Central memory CD4-positive, alpha-beta T cell (primary cell): ENCODE data around the gene GGT7.
"Not testable (repeated sequence)": the region's sequence is repeated elsewhere in the genome, so short reads cannot be mapped to it uniquely, and the experiment has no call there.

Experiments
- DNase-seq: peaks from one replicate; pipeline ENCODE4 v3.0.0; 2022
- total RNA-seq, 3 experiments: gene quantifications; one replicate each; lab custom pipeline; 2026; lab: John Stamatoyannopoulos, UW

Gene GGT7
- total RNA-seq: 9.0 to 39.4 (median 22.0) reads per million in 3 experiments

GRCh38 chr20:34872622-34873224 lies at the start of gene GGT7:
TSS of gene GGT7 (minus strand) at chr20:34872856. CDS start at chr20:34872815, 41 bp downstream.
- peak; percentile 81 for DNase-seq

GRCh38 chr20:34921436-34921835 lies 48.8 kb upstream of the GGT7 start:
- no peak for DNase-seq

- no peak for DNase-seq
Measured at GRCh38 chr20:34920055-34920454, 47.4 kb upstream of the GGT7 start.

GRCh38 chr20:34916774-34917354 lies 44.2 kb upstream of the GGT7 start:
- no peak for DNase-seq

GRCh38 chr20:34915749-34916455 lies 43.2 kb upstream of the GGT7 start:
- no peak for DNase-seq

GRCh38 chr20:34915131-34915530 lies 42.5 kb upstream of the GGT7 start:
- DNase-seq: no peak

- DNase-seq: no peak
Measured at GRCh38 chr20:34907616-34908469, 35.2 kb upstream of the GGT7 start.

GRCh38 chr20:34904202-34904621 lies 31.6 kb upstream of the GGT7 start:
- no peak for DNase-seq

- not testable (repeated sequence) for DNase-seq
Measured at GRCh38 chr20:34898731-34899130, 26.1 kb upstream of the GGT7 start.

- DNase-seq: not testable (repeated sequence)
Measured at GRCh38 chr20:34898129-34898528, 25.5 kb upstream of the GGT7 start.

- DNase-seq: no peak
Measured at GRCh38 chr20:34896086-34896621, 23.5 kb upstream of the GGT7 start.

- DNase-seq: no peak
Measured at GRCh38 chr20:34895465-34895864, 22.8 kb upstream of the GGT7 start.

GRCh38 chr20:34894723-34895122 lies 22.1 kb upstream of the GGT7 start:
- DNase-seq: no peak

- DNase-seq: no peak
Measured at GRCh38 chr20:34892671-34893070, 20.0 kb upstream of the GGT7 start.

- no peak for DNase-seq
Measured at GRCh38 chr20:34891166-34892062, 18.8 kb upstream of the GGT7 start.

- no peak for DNase-seq
Measured at GRCh38 chr20:34888468-34888867, 15.8 kb upstream of the GGT7 start.

- no peak for DNase-seq
Measured at GRCh38 chr20:34887023-34887422, 14.4 kb upstream of the GGT7 start.

- no peak for DNase-seq
Measured at GRCh38 chr20:34886122-34886521, 13.5 kb upstream of the GGT7 start.

GRCh38 chr20:34884260-34884659 lies 11.6 kb upstream of the GGT7 start:
- no peak for DNase-seq

- no peak for DNase-seq
Measured at GRCh38 chr20:34883809-34884208, 11.2 kb upstream of the GGT7 start.

GRCh38 chr20:34883087-34883688 lies 10.5 kb upstream of the GGT7 start:
- no peak for DNase-seq
